ENCODE measurements around the gene ARHGEF7. TPM values are rescaled to one million over a fixed set of nuclear protein-coding genes. Genes with fewer than 3 reads are reported as not detected.

ARHGEF7 gene
- total RNA-seq, 1 experiment from 2014 or later, result 29.1 TPM

DNA sequence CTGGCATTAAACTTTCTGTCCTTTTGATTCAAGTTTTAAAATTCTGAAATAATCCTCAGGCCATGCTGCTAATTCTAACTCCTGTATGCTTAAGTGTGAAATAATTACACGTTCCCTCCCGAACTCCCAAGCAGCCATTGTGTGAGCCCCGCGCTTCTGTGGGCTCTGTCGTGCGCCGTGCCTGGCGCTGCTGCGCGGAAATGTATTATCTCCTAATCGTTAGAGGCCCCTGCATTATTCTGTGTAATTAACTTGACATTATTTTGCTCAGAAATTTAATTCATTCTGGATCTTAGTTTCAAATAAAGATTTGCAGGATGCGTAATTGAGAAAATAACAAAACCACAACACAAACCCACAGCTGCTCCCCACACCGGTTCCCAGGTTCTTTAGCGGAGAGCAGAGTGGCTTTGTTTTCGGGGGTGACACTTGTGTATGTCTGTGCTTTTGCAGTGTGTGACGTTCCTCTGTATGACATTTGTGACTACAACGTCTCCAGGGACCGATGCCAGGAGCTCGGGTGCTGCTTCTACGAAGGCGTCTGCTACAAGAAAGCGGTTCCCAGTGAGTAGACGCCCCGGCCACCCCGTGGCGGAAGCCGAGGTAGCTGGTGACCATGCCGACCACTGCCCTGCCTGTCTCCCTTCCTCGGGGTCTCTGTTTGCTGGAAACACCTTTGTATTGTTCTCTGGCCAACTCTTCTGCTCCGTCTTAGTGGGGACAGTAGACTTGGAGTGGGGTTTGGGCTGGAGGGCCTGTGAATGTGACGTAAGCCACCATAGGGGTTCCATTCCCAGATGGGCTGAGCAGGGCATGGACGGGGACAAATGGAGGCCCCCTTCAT is 212.8 kb downstream of the ARHGEF7 start:
- in situ Hi-C loops (cut with HindIII; ENCODE audit: low pct_unique_long_range_greater_than_20kb, low sequenced_read_pairs), result no loop called here
- DNase-seq (ENCODE audit: low read depth, low spot score), result no peak

DNA sequence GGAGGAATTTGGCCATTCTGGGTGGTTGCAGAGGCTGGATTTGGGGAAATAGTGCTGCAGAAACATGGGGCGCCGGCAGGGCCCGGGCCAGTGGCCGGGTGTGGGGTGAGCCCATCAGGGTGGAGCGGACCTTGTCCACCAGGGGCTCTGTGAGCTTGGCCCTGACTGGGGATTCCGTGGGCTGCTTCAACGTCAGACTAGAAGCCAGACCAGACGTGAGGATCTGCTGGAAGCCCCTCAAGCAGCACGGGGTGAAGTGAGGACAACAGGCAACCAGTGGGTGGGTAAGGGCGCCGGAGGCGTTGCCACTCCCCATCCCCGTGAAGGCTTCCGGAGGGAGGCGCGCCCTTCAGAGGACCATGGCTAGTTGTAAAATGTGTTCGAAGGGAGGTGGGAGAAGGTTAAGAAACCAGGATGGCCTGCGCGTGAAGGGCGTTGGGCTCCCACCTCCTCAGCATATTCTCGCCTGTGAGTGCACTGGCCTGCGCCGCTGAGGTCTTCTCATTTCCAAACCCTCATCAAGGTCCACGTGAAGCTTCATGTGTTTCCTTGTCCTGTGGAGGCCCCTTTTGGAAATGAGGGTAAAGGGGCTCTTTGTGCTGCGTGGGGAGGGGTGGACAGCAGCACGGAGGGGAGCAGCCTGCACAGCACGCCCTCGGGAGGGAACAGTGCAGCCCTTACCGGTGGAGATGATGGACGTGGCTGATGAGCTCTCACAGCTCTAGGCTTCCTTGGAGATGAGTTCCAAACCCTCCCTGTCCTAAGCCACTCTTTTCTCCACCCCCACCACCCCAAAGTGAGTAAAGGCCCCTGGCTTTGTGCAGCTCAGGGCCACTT is 213.7 kb downstream of the ARHGEF7 start:
- no peak for DNase-seq (ENCODE audit: low read depth, low spot score)
- in situ Hi-C loops (cut with HindIII; ENCODE audit: low pct_unique_long_range_greater_than_20kb, low sequenced_read_pairs), result no loop called here

- no peak for DNase-seq (ENCODE audit: low read depth, low spot score)
- in situ Hi-C loops (cut with HindIII; ENCODE audit: low pct_unique_long_range_greater_than_20kb, low sequenced_read_pairs), result no loop called here
Measured at GRCh38 chr13:111329641-111330040, 214.5 kb downstream of the ARHGEF7 start.

DNA sequence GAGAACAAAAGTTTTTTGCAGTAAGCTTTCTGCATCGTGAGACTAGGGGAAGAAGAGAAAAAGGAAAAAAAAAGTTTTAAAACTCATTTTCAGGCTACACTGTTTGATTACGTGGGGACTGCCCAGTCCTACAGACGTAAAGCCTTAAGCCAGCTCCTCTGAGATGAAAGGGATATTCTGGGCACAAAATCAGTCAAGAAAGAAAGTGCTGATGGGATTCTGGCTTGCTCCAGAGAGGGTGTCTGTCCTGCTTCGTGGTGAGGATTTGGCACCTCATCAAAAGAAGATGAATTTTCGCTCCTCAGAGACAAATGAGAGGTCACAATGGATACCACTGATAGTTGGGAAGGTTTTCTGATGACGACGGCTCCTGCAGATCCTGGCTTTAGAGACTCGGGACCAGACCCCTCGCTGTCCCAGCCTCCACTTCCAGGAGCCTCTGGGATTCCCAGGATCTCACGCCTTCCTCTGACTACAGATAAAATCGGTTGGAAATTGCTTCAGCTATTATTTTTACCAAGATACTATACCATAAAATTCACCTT is 215.0 kb downstream of the ARHGEF7 start:
- no peak for DNase-seq (ENCODE audit: low read depth, low spot score)
- in situ Hi-C loops (cut with HindIII; ENCODE audit: low pct_unique_long_range_greater_than_20kb, low sequenced_read_pairs), result no loop called here

- DNase-seq (ENCODE audit: low read depth, low spot score), result no peak
- in situ Hi-C loops (cut with HindIII; ENCODE audit: low pct_unique_long_range_greater_than_20kb, low sequenced_read_pairs), result no loop called here
Measured at GRCh38 chr13:111335298-111335697, 220.2 kb downstream of the ARHGEF7 start.

GRCh38 chr13:111336666-111337065 is 221.6 kb downstream of the ARHGEF7 start:
- DNase-seq (ENCODE audit: low read depth, low spot score), result no peak
- in situ Hi-C loops (cut with HindIII; ENCODE audit: low pct_unique_long_range_greater_than_20kb, low sequenced_read_pairs), result no loop called here

DNA sequence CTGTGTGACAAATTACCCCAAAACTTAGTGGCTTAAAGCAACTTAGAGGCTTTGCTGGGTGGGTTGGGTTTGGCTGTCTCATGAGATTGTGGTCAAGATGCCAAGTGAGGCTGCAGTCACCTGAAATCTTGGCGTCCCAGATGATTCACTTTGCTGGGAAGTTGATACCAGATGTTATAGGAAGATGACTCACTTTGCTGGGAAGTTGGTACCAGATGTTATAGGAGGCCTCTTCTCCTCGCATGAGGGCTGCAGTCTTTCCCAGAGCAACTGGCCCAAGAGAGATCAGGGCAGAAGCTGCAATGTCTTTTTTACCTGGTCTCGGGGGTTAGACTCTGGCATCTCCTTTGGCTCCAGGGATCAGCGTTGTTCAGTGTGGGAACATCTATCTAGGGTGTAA is 222.1 kb downstream of the ARHGEF7 start:
- no peak for DNase-seq (ENCODE audit: low read depth, low spot score)
- in situ Hi-C loops (cut with HindIII; ENCODE audit: low pct_unique_long_range_greater_than_20kb, low sequenced_read_pairs), result no loop called here

DNA sequence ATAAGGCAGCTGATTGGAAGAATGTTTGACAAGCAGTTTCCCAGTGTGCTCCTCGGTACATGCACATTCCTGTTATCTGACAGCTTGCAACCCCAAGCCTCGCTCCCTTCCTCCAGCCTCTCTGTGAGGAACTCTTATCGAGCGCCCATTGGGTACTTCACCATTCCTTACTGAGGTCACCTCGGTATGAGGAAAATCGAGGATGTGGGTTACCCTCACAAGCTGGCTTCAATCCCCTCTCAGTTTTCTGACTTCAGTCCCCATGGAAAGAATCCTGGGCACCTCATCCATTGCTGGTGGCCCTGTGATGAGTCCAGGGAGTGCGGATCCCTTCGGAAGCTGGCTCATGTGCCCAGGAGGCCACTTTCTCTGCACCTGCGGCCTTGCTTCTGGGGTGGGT is 222.6 kb downstream of the ARHGEF7 start:
- in situ Hi-C loops (cut with HindIII; ENCODE audit: low pct_unique_long_range_greater_than_20kb, low sequenced_read_pairs), result no loop called here
- DNase-seq (ENCODE audit: low read depth, low spot score), result no peak

GRCh38 chr13:111338841-111339240 is 223.7 kb downstream of the ARHGEF7 start:
- DNase-seq (ENCODE audit: low read depth, low spot score), result no peak
- in situ Hi-C loops (cut with HindIII; ENCODE audit: low pct_unique_long_range_greater_than_20kb, low sequenced_read_pairs), result no loop called here

GRCh38 chr13:111339366-111340143 is 224.4 kb downstream of the ARHGEF7 start:
- DNase-seq (ENCODE audit: low read depth, low spot score), result no peak

DNA sequence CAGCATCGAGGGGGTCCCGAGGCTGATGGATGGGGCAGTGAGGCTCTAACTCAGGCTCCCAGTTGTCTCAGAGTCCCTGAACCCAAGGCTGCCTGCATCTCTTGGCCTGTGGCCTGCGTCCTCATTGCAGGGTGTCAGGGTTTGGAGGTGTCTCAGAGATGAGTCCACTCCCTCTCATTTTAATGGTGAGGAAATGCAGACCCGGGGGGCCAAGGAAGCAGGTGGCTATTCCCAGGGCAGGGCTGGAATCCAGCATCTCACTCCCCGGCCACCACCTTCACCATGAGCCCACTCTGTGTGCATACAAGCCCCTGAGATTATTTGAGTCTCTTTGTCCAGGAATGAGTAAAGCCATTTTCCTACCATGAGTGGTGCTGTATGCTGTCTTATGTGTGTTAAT is 226.8 kb downstream of the ARHGEF7 start:
- in situ Hi-C loops (cut with HindIII; ENCODE audit: low pct_unique_long_range_greater_than_20kb, low sequenced_read_pairs), result no loop called here
- DNase-seq (ENCODE audit: low read depth, low spot score), result no peak

More at GRCh38 chr13:111339366-111340143, 224.4 kb downstream of the ARHGEF7 start:
- in situ Hi-C loops (cut with HindIII; ENCODE audit: low pct_unique_long_range_greater_than_20kb, low sequenced_read_pairs), result no loop called here

GRCh38 chr13:111342721-111343120 is 227.6 kb downstream of the ARHGEF7 start:
- no peak for DNase-seq (ENCODE audit: low read depth, low spot score)
- in situ Hi-C loops (cut with HindIII; ENCODE audit: low pct_unique_long_range_greater_than_20kb, low sequenced_read_pairs), result no loop called here

DNA sequence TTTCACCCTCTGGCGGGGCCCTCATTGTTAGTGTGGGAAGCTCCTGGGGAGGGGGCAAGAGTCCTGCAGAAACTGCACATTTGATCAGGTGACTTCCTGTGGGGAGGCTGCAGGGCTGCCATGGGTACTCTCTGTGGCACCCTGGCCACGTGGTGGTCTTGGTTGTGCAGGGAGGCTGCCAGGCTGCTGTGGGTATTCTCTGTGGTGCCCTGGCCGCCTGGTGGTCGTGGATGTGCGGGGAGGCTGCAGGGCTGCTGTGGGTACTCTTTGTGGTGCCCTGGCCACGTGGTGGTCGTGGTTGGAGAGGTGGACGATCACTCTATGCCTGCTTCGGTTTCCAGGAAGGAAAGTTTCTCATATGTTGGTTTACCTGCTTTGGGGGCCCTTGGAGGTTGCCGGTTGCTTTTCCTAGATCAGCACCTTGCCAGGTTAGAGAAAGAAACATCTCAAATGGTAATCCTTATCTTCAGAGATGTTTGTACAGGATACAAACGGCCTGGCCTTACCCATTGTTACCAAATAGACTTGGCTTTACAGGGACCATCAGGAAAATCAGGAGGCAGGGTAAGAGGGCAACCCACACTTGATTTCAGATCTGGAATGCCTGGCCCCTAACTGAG is 228.2 kb downstream of the ARHGEF7 start:
- in situ Hi-C loops (cut with HindIII; ENCODE audit: low pct_unique_long_range_greater_than_20kb, low sequenced_read_pairs), result no loop called here
- DNase-seq (ENCODE audit: low read depth, low spot score), result no peak

DNA sequence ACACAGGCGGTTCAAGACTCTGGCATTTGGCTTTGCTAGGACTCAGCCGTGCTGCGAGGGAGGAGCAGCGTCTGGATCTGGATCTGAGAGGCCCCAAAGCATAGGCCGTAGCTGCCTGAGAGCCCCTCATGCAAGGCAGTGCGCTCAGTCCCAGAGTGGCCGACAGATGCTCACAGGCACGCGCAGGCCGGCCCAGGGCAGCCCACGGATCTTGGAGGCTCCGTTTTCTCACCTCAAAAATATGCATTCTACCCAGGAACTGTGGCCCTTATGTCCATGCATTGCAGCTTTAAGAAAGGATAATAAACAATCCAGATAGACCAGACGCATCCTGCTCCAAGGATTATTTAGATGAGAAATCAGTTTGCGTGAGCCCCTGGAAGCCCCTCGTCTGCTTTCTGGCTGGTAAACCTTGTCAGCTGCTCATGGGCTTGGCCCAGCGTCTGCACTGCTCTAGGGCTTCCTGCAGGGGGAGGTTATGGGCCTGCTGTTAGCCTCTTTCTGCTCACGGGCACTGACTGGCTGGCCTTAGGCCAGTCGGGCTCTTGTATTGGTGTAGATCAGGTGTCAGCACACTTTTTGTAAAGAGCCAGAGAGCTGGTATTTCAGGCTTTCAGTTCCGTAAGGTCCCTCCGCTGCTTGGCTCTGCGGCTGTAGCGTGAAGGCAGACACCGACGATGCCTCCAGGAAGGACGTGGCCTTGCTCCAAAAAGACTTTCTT is 229.5 kb downstream of the ARHGEF7 start:
- peak; percentile 27 for DNase-seq (ENCODE audit: low read depth, low spot score)
- in situ Hi-C loops (cut with HindIII; ENCODE audit: low pct_unique_long_range_greater_than_20kb, low sequenced_read_pairs), result no loop called here

- no peak for DNase-seq (ENCODE audit: low read depth, low spot score)
- in situ Hi-C loops (cut with HindIII; ENCODE audit: low pct_unique_long_range_greater_than_20kb, low sequenced_read_pairs), result no loop called here
Measured at GRCh38 chr13:111345682-111346081, 230.6 kb downstream of the ARHGEF7 start.

DNA sequence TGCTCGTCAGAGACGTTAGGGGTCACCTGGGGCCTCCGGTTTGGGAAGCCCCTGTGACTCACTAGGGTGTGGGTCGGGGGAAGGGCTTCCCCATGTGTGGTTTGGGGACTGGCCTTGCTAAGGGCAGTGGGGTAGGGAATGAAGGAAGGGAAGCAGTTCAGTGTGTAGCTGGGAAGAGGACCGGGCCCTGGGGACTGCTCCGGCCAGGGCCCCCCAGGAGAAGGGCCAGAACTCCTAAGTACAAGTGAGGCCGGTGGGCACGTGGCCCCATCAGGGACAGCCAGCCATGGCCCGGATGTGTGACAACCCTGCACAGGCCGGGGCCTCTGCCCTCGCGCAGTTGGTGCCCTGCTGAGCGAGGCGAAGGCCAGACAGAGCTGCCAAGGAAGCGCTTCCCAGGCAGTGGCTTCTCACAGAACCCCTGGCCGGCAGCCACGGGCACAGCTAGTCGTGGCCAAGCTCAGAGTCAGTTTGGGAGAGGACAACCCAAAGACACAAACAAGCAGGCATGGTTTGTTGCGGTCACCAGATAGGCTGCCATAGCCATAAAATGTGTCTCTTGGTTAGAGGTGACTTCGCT is 231.1 kb downstream of the ARHGEF7 start:
- DNase-seq (ENCODE audit: low read depth, low spot score), result no peak
- in situ Hi-C loops (cut with HindIII; ENCODE audit: low pct_unique_long_range_greater_than_20kb, low sequenced_read_pairs), result no loop called here

Measured in SK-MEL-5 (cell line).